Gastroesophageal sphincter (tissue), 3 donors: ENCODE measurements around the gene HS6ST3.

Experiments used
- EP300 ChIP-seq: sonication (generic); formaldehyde crosslinking; IDR thresholded peaks from one replicate; pipeline ENCODE4 v1.6.1; 2017; ENCODE audit warnings: antibody characterized with exemption, mild to moderate bottlenecking
- POLR2AphosphoS5 ChIP-seq: sonication (generic); formaldehyde crosslinking; IDR thresholded peaks from one replicate; pipeline ENCODE4 v1.6.1; 2017; ENCODE audit warnings: antibody characterized with exemption
- TF ChIP-seq, protein P1 (sequence below), 4 experiments: fragments of 200-600 bp in 2 of 4; fragments of 450-650 bp in 2 of 4; sonication (generic) in 1 of 4; IDR thresholded peaks; one replicate each; pipeline ENCODE4 v1.5.1; 2017 to 2019; ENCODE audit warnings: antibody characterized with exemption in 4 of 4, mild to moderate bottlenecking in 2 of 4, moderate library complexity in 2 of 4

DNA sequence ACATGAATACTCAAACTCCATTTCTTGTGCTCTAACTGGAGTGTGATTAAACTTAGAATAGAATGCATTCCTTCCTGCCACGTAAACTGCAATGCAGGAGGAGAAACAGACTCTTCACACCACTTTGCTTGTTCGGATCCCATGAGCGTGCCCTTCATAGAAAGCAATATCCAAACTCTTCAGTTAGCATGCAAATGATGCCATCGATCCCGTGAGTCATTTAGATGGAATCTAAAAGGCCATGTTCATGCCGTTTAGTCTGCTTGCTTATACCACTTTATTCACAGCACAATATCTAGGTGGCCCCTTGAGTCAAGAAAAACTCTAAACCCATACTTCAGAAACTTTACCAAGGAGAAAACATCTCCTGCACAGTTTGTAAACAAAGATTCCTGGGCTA, 678.6 kb downstream of the HS6ST3 start:
- TF ChIP-seq, protein P1, sequence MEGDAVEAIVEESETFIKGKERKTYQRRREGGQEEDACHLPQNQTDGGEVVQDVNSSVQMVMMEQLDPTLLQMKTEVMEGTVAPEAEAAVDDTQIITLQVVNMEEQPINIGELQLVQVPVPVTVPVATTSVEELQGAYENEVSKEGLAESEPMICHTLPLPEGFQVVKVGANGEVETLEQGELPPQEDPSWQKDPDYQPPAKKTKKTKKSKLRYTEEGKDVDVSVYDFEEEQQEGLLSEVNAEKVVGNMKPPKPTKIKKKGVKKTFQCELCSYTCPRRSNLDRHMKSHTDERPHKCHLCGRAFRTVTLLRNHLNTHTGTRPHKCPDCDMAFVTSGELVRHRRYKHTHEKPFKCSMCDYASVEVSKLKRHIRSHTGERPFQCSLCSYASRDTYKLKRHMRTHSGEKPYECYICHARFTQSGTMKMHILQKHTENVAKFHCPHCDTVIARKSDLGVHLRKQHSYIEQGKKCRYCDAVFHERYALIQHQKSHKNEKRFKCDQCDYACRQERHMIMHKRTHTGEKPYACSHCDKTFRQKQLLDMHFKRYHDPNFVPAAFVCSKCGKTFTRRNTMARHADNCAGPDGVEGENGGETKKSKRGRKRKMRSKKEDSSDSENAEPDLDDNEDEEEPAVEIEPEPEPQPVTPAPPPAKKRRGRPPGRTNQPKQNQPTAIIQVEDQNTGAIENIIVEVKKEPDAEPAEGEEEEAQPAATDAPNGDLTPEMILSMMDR (IDR thresholded peaks at IDR 0.05), result no peak
- no peak for TF ChIP-seq EP300
- TF ChIP-seq POLR2AphosphoS5, result no peak
